Lower lobe of right lung (tissue), 2 donors: ENCODE data around the gene PCIF1. TPM values are rescaled to one million over a fixed set of nuclear protein-coding genes. Genes with fewer than 3 reads are reported as not detected.
A peak's percentile ranks its signal among the peaks of the same experiment; 100 is the strongest.

Experiments
- ATAC-seq, 2 donors: fragments of 200-7000 bp; cut with Tn5 transposase; one replicate each; pipeline ENCODE4 v1.9.1; 2020 to 2022; ENCODE audit warnings: mild to moderate bottlenecking in 2 of 2, moderate library complexity in 2 of 2
- DNase-seq: peaks from one replicate; pipeline ENCODE4 v3.0.0-alpha.2; 2020
- H3K27ac ChIP-seq: fragments of 200-600 bp; one replicate; pipeline ENCODE4 v1.8.0; 2022
- H3K27me3 ChIP-seq: fragments of 200-600 bp; one replicate; pipeline ENCODE4 v1.8.0; 2022; ENCODE audit warnings: low read depth
- H3K36me3 ChIP-seq: fragments of 200-600 bp; one replicate; pipeline ENCODE4 v1.8.0; 2022; ENCODE audit warnings: mild to moderate bottlenecking
- H3K4me1 ChIP-seq: fragments of 200-600 bp; one replicate; pipeline ENCODE4 v1.8.0; 2022
- H3K4me3 ChIP-seq: fragments of 200-600 bp; one replicate; pipeline ENCODE4 v1.8.0; 2022; ENCODE audit warnings: mild to moderate bottlenecking
- H3K9me3 ChIP-seq: fragments of 200-600 bp; one replicate; pipeline ENCODE4 v1.8.0; 2022
- CTCF ChIP-seq: fragments of 200-600 bp; IDR thresholded peaks from one replicate; pipeline ENCODE4 v1.8.0; 2022; ENCODE audit warnings: antibody characterized with exemption, mild to moderate bottlenecking
- intact Hi-C: fragments of 100-400 bp; cut with DNase I; formaldehyde crosslinking; loops from one replicate; pipeline ENCODE4 v1.11.0; 2022
- long read RNA-seq: library from polyadenylated mRNA; unstranded; transcript quantifications from one replicate; pipeline ENCODE4 v2.0.0, GENCODE V29; 2021
- total RNA-seq: library from RNA; stranded (reverse); fragmentation: NEBNext Ultra II Directional; extraction: Animal tissue kit (Norgen Biotek cat#: 25700); gene quantifications from one replicate; pipeline ENCODE4 v1.2.1, GENCODE V29; 2021
- donor health status: DM: no; HTN: yes; CAD: no; lungs with severe emphysema.

The PCIF1 gene
- 34.7 TPM for total RNA-seq
- long read RNA-seq, transcript PCIF1-201 (17 exons, 2,747 nt) = major isoform, 67 of 98 reads
- long read RNA-seq, partial matches to known transcripts = 16 of 98 reads
- long read RNA-seq, other reads (novel, unspliced or antisense) = 14 of 98 reads

GRCh38 chr20:45934586-45935415 is at the start of gene PCIF1:
Gene PCIF1 (plus strand): TSS chr20:45934683. CDS start chr20:45939000, 4,317 bp downstream.
- peaks cover 27% of the 10 kb centered on the region for H3K36me3 ChIP-seq
- no peak for TF ChIP-seq CTCF
- no peaks in the 10 kb centered on the region for H3K9me3 ChIP-seq
- peaks cover 26% of the 10 kb centered on the region for H3K4me1 ChIP-seq
- H3K27ac ChIP-seq = peak within 1 kb of the TSS; percentile 100
- ATAC-seq = peak; percentile 94 to 96
- DNase-seq = peak; percentile 98
- peak within 1 kb of the TSS; percentile 83 for H3K4me3 ChIP-seq
- no peaks in the 10 kb centered on the region for H3K27me3 ChIP-seq
- intact Hi-C loops = no loop called here

- no peak for DNase-seq
- Histone ChIP-seq H3K9me3 (no peaks in the 10 kb centered on the region), H3K4me1 (peaks cover 19% of the 10 kb centered on the region), H3K4me3 (no peak overlapping the region), H3K27me3 (no peaks in the 10 kb centered on the region), H3K36me3 (peaks cover 49% of the 10 kb centered on the region), H3K27ac (no peak overlapping the region)
- no peak for TF ChIP-seq CTCF
- no peak for ATAC-seq
- intact Hi-C loops = no loop called here
Observed at GRCh38 chr20:45886590-45887345, 47.7 kb upstream of the PCIF1 start.

- ATAC-seq (no peak), DNase-seq (no peak)
- no peak for TF ChIP-seq CTCF
- no peak within 1 kb of the TSS for H3K4me3 ChIP-seq
- H3K27me3 ChIP-seq = no peaks in the 10 kb centered on the region
- H3K27ac ChIP-seq = no peak within 1 kb of the TSS
- peaks cover 20% of the 10 kb centered on the region for H3K4me1 ChIP-seq
- intact Hi-C loops = no loop called here
- peaks cover 48% of the 10 kb centered on the region for H3K36me3 ChIP-seq
- no peaks in the 10 kb centered on the region for H3K9me3 ChIP-seq
Observed at GRCh38 chr20:45887346-45887715, 47.2 kb upstream of the PCIF1 start, which contains the start of gene SPATA25. Gene SPATA25 (minus strand): TSS chr20:45887622. CDS start chr20:45887590, 32 bp downstream.

GRCh38 chr20:45888681-45889080 is 45.8 kb upstream of the PCIF1 start:
- no peak for TF ChIP-seq CTCF
- DNase-seq = no peak
- Histone ChIP-seq H3K27ac (no peak overlapping the region), H3K27me3 (no peaks in the 10 kb centered on the region), H3K36me3 (peaks cover 48% of the 10 kb centered on the region), H3K4me1 (peaks cover 33% of the 10 kb centered on the region), H3K4me3 (no peak overlapping the region), H3K9me3 (no peaks in the 10 kb centered on the region)
- intact Hi-C loops = no loop called here
- no peak for ATAC-seq

GRCh38 chr20:45890077-45890984 is 44.2 kb upstream of the PCIF1 start:
- Histone ChIP-seq H3K4me3 (peak overlapping the region; percentile 99), H3K4me1 (peaks cover 34% of the 10 kb centered on the region), H3K9me3 (no peaks in the 10 kb centered on the region), H3K27ac (peak overlapping the region; percentile 82), H3K27me3 (no peaks in the 10 kb centered on the region), H3K36me3 (peaks cover 52% of the 10 kb centered on the region)
- DNase-seq = peak; percentile 88
- ATAC-seq = peak; percentile 88 to 90
- peak; percentile 73 for TF ChIP-seq CTCF
- intact Hi-C loops = no loop called here
